Measurements from ENCODE around the gene KL. TPM values are rescaled to one million over a fixed set of nuclear protein-coding genes. Genes with fewer than 3 reads are reported as not detected.

Gene KL
- total RNA-seq, 6 experiments from 2014 or later: 0.07 TPM; not detected in 5

GRCh38 chr13:32989942-32990341, 26.3 kb upstream of the KL start:
- Mint-ChIP-seq H3K36me3 (ENCODE audit: low read depth) (no peaks in the 10 kb centered on the region), H3K27ac (no peak overlapping the region), H3K9me3 (no peaks in the 10 kb centered on the region), H3K4me3 (no peak overlapping the region), H3K4me1 (ENCODE audit: low read depth) (peaks cover 15% of the 10 kb centered on the region), H3K27me3 (ENCODE audit: insufficient read depth) (peaks cover 17% of the 10 kb centered on the region)
- DNase-seq: no peak
- TF ChIP-seq, protein P1, sequence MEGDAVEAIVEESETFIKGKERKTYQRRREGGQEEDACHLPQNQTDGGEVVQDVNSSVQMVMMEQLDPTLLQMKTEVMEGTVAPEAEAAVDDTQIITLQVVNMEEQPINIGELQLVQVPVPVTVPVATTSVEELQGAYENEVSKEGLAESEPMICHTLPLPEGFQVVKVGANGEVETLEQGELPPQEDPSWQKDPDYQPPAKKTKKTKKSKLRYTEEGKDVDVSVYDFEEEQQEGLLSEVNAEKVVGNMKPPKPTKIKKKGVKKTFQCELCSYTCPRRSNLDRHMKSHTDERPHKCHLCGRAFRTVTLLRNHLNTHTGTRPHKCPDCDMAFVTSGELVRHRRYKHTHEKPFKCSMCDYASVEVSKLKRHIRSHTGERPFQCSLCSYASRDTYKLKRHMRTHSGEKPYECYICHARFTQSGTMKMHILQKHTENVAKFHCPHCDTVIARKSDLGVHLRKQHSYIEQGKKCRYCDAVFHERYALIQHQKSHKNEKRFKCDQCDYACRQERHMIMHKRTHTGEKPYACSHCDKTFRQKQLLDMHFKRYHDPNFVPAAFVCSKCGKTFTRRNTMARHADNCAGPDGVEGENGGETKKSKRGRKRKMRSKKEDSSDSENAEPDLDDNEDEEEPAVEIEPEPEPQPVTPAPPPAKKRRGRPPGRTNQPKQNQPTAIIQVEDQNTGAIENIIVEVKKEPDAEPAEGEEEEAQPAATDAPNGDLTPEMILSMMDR (IDR thresholded peaks at IDR 0.05): no peak

GRCh38 chr13:32993145-32993544, 23.1 kb upstream of the KL start:
- Mint-ChIP-seq H3K36me3 (ENCODE audit: low read depth) (no peaks in the 10 kb centered on the region), H3K27ac (no peak overlapping the region), H3K4me1 (ENCODE audit: low read depth) (peaks cover 19% of the 10 kb centered on the region), H3K4me3 (no peak overlapping the region; the same call in 1 of the 2 replicates), H3K27me3 (ENCODE audit: insufficient read depth) (peaks cover 3% of the 10 kb centered on the region), H3K9me3 (no peaks in the 10 kb centered on the region)
- TF ChIP-seq, protein P1 (IDR thresholded peaks at IDR 0.05): no peak
- DNase-seq: no peak

- TF ChIP-seq, protein P1 (IDR thresholded peaks at IDR 0.05): no peak
- no peak for DNase-seq
- no peak overlapping the region for H3K4me3 Mint-ChIP-seq
- H3K27me3 Mint-ChIP-seq (ENCODE audit: insufficient read depth): no peaks in the 10 kb centered on the region; the same call in none of the 2 replicates
- no peak overlapping the region for H3K27ac Mint-ChIP-seq
- no peaks in the 10 kb centered on the region for H3K36me3 Mint-ChIP-seq (ENCODE audit: low read depth)
- peaks cover 6% of the 10 kb centered on the region; the same call in 1 of the 2 replicates for H3K4me1 Mint-ChIP-seq (ENCODE audit: low read depth)
- no peaks in the 10 kb centered on the region for H3K9me3 Mint-ChIP-seq
These were observed 18.8 kb upstream of the KL start for GRCh38 chr13:32997399-32997798.

- Mint-ChIP-seq H3K4me3 (no peak overlapping the region), H3K36me3 (ENCODE audit: low read depth) (no peaks in the 10 kb centered on the region), H3K27me3 (ENCODE audit: insufficient read depth) (peaks cover 5% of the 10 kb centered on the region), H3K4me1 (ENCODE audit: low read depth) (peaks cover 6% of the 10 kb centered on the region; the same call in 1 of the 2 replicates), H3K9me3 (no peaks in the 10 kb centered on the region), H3K27ac (no peak overlapping the region)
- TF ChIP-seq, protein P1 (IDR thresholded peaks at IDR 0.05): no peak
- DNase-seq: no peak
These were observed 17.3 kb upstream of the KL start for GRCh38 chr13:32998966-32999365.

- H3K9me3 Mint-ChIP-seq: no peaks in the 10 kb centered on the region
These were observed 15.9 kb upstream of the KL start for GRCh38 chr13:33000365-33000764.

More at GRCh38 chr13:33000365-33000764, 15.9 kb upstream of the KL start:
- Mint-ChIP-seq H3K27ac (no peak overlapping the region), H3K36me3 (ENCODE audit: low read depth) (no peaks in the 10 kb centered on the region), H3K27me3 (ENCODE audit: insufficient read depth) (peaks cover 6% of the 10 kb centered on the region), H3K4me3 (no peak overlapping the region), H3K4me1 (ENCODE audit: low read depth) (peaks cover 4% of the 10 kb centered on the region; the same call in 1 of the 2 replicates)
- TF ChIP-seq, protein P1 (IDR thresholded peaks at IDR 0.05): no peak
- DNase-seq: no peak
